K562 (cell line): Measurements from ENCODE around the gene TRIO.

Experiments
- FOS ChIP-seq: IDR thresholded peaks from 3 replicates; pipeline ENCODE4 v1.6.1; 2011; ENCODE audit not compliant: insufficient read length; ENCODE audit errors: extremely low read depth
- SIN3A ChIP-seq, 2 experiments: fragments of 150-350 bp in 1 of 2; IDR thresholded peaks; 2 replicates each; pipeline ENCODE4 v1.6.1; 2011 to 2016; ENCODE audit warnings: borderline replicate concordance in 2 of 2, low read depth in 2 of 2, low read length in 2 of 2, mild to moderate bottlenecking in 2 of 2, moderate library complexity in 2 of 2; ENCODE audit not compliant: control insufficient read depth in 1 of 2
- ZNF217 ChIP-seq: sonication (generic); formaldehyde crosslinking; IDR thresholded peaks from 2 replicates; pipeline ENCODE4 v1.8.0; 2022; ENCODE audit warnings: mild to moderate bottlenecking, missing genetic modification reagents
- TF ChIP-seq, protein P1 (sequence below): fragments of 200-600 bp; sonication (generic); IDR thresholded peaks from one replicate; pipeline ENCODE4 v1.6.1; 2012; ENCODE audit warnings: mild to moderate bottlenecking, low read depth, low read length, inconsistent platforms
- TF ChIP-seq, protein P2 (sequence below): fragments of 250-450 bp; sonication (Bioruptor Pico); IDR thresholded peaks from 2 replicates; pipeline ENCODE4 v1.8.0; 2021; ENCODE audit warnings: moderate library complexity, mild to moderate bottlenecking, inconsistent platforms

DNA sequence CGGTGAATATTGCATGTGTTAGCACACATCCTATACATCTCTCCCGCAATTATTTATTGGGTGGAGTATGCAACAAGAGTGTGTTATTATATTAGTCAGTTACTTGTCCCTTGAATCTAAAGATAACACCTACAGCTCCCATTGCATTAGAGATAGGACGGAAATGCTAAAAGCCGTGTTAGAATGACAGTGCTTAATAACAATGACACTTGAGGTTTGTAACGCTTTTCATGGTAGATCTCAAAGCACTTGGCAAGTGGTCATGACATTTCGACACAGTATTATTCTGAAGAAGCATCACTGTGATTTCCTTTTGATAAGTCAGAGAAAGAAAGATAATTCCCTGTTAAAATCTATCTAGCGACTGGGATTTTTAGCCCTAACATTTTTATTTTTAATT is 33.4 kb upstream of the TRIO start:
- TF ChIP-seq ZNF217 (no peak), FOS (no peak), SIN3A (IDR thresholded peaks at IDR 0.05; ENCODE audit: borderline replicate concordance in 2 of 2, control insufficient read depth in 1 of 2, low read depth in 2 of 2, low read length in 2 of 2) (no peak)
- TF ChIP-seq, protein P1, sequence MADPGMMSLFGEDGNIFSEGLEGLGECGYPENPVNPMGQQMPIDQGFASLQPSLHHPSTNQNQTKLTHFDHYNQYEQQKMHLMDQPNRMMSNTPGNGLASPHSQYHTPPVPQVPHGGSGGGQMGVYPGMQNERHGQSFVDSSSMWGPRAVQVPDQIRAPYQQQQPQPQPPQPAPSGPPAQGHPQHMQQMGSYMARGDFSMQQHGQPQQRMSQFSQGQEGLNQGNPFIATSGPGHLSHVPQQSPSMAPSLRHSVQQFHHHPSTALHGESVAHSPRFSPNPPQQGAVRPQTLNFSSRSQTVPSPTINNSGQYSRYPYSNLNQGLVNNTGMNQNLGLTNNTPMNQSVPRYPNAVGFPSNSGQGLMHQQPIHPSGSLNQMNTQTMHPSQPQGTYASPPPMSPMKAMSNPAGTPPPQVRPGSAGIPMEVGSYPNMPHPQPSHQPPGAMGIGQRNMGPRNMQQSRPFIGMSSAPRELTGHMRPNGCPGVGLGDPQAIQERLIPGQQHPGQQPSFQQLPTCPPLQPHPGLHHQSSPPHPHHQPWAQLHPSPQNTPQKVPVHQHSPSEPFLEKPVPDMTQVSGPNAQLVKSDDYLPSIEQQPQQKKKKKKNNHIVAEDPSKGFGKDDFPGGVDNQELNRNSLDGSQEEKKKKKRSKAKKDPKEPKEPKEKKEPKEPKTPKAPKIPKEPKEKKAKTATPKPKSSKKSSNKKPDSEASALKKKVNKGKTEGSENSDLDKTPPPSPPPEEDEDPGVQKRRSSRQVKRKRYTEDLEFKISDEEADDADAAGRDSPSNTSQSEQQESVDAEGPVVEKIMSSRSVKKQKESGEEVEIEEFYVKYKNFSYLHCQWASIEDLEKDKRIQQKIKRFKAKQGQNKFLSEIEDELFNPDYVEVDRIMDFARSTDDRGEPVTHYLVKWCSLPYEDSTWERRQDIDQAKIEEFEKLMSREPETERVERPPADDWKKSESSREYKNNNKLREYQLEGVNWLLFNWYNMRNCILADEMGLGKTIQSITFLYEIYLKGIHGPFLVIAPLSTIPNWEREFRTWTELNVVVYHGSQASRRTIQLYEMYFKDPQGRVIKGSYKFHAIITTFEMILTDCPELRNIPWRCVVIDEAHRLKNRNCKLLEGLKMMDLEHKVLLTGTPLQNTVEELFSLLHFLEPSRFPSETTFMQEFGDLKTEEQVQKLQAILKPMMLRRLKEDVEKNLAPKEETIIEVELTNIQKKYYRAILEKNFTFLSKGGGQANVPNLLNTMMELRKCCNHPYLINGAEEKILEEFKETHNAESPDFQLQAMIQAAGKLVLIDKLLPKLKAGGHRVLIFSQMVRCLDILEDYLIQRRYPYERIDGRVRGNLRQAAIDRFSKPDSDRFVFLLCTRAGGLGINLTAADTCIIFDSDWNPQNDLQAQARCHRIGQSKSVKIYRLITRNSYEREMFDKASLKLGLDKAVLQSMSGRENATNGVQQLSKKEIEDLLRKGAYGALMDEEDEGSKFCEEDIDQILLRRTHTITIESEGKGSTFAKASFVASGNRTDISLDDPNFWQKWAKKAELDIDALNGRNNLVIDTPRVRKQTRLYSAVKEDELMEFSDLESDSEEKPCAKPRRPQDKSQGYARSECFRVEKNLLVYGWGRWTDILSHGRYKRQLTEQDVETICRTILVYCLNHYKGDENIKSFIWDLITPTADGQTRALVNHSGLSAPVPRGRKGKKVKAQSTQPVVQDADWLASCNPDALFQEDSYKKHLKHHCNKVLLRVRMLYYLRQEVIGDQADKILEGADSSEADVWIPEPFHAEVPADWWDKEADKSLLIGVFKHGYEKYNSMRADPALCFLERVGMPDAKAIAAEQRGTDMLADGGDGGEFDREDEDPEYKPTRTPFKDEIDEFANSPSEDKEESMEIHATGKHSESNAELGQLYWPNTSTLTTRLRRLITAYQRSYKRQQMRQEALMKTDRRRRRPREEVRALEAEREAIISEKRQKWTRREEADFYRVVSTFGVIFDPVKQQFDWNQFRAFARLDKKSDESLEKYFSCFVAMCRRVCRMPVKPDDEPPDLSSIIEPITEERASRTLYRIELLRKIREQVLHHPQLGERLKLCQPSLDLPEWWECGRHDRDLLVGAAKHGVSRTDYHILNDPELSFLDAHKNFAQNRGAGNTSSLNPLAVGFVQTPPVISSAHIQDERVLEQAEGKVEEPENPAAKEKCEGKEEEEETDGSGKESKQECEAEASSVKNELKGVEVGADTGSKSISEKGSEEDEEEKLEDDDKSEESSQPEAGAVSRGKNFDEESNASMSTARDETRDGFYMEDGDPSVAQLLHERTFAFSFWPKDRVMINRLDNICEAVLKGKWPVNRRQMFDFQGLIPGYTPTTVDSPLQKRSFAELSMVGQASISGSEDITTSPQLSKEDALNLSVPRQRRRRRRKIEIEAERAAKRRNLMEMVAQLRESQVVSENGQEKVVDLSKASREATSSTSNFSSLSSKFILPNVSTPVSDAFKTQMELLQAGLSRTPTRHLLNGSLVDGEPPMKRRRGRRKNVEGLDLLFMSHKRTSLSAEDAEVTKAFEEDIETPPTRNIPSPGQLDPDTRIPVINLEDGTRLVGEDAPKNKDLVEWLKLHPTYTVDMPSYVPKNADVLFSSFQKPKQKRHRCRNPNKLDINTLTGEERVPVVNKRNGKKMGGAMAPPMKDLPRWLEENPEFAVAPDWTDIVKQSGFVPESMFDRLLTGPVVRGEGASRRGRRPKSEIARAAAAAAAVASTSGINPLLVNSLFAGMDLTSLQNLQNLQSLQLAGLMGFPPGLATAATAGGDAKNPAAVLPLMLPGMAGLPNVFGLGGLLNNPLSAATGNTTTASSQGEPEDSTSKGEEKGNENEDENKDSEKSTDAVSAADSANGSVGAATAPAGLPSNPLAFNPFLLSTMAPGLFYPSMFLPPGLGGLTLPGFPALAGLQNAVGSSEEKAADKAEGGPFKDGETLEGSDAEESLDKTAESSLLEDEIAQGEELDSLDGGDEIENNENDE = no peak
- TF ChIP-seq, protein P2, sequence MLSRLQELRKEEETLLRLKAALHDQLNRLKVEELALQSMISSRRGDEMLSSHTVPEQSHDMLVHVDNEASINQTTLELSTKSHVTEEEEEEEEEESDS (CRISPR knock-in tag) = no peak
